ENCODE measurements around the gene DMTF1. TPM values are rescaled to one million over a fixed set of nuclear protein-coding genes. Genes with fewer than 3 reads are reported as not detected.

Gene DMTF1
- total RNA-seq, 2 donors from 2014 or later: 129 to 152 TPM

- 36% methylated on average over 3 of the region's 3 CpGs; no CpG with 5 or more reads in 1 of the 2 experiments for WGBS, 2 experiments (ENCODE audit: insufficient coverage in 1 of 2, insufficient read length in 1 of 2)
- peaks cover 26% of the 10 kb centered on the region for H3K4me1 Mint-ChIP-seq
Observed at GRCh38 chr7:87154569-87154968, 2.3 kb downstream of the DMTF1 start.

GRCh38 chr7:87155788-87156187 lies 3.5 kb downstream of the DMTF1 start:
- Histone ChIP-seq H3K9ac (ENCODE audit: extremely low read depth, low read length, poor library complexity, severe bottlenecking) (no peak overlapping the region), H3K4me1 (ENCODE audit: control insufficient read depth, insufficient read depth, low read length) (peaks cover 10% of the 10 kb centered on the region), H3K36me3 (ENCODE audit: control insufficient read depth, insufficient read depth, low read length) (peaks cover 51% of the 10 kb centered on the region), H3K27me3 (ENCODE audit: control insufficient read depth, insufficient read depth, low read length, poor library complexity, severe bottlenecking) (no peaks in the 10 kb centered on the region), H3K4me3 (ENCODE audit: low read length) (peak overlapping the region; percentile 98), H3K9me3 (ENCODE audit: control insufficient read depth, low read length) (no peaks in the 10 kb centered on the region), H3K27ac (ENCODE audit: low read depth, low read length) (no peak overlapping the region)
- no peaks in the 10 kb centered on the region for H3K9me3 Mint-ChIP-seq
- WGBS, 2 experiments (ENCODE audit: insufficient coverage in 1 of 2, insufficient read length in 1 of 2): 91% methylated on average over 3 of the region's 3 CpGs; no CpG with 5 or more reads in 1 of the 2 experiments
- no peak overlapping the region for H3K27ac Mint-ChIP-seq
- no peak for TF ChIP-seq CTCF (conservative IDR thresholded peaks at IDR 0.05)
- H3K36me3 Mint-ChIP-seq (ENCODE audit: low read depth): peaks cover 20% of the 10 kb centered on the region
- no peaks in the 10 kb centered on the region for H3K27me3 Mint-ChIP-seq (ENCODE audit: insufficient read depth)
- peak overlapping the region; percentile 92 for H3K4me3 Mint-ChIP-seq
- peaks cover 26% of the 10 kb centered on the region for H3K4me1 Mint-ChIP-seq
- DNase-seq: no peak

More at GRCh38 chr7:87154569-87154968, 2.3 kb downstream of the DMTF1 start:
- H3K36me3 Mint-ChIP-seq (ENCODE audit: low read depth): peaks cover 12% of the 10 kb centered on the region
- Histone ChIP-seq H3K27ac (ENCODE audit: low read depth, low read length) (no peak overlapping the region), H3K4me3 (ENCODE audit: low read length) (peak overlapping the region; percentile 98), H3K9me3 (ENCODE audit: control insufficient read depth, low read length) (no peaks in the 10 kb centered on the region), H3K36me3 (ENCODE audit: control insufficient read depth, insufficient read depth, low read length) (peaks cover 46% of the 10 kb centered on the region), H3K27me3 (ENCODE audit: control insufficient read depth, insufficient read depth, low read length, poor library complexity, severe bottlenecking) (no peaks in the 10 kb centered on the region), H3K9ac (ENCODE audit: extremely low read depth, low read length, poor library complexity, severe bottlenecking) (peak overlapping the region; percentile 96), H3K4me1 (ENCODE audit: control insufficient read depth, insufficient read depth, low read length) (peaks cover 10% of the 10 kb centered on the region)
- peak overlapping the region; percentile 92 for H3K4me3 Mint-ChIP-seq
- no peak for DNase-seq
- no peaks in the 10 kb centered on the region for H3K27me3 Mint-ChIP-seq (ENCODE audit: insufficient read depth)
- TF ChIP-seq CTCF (conservative IDR thresholded peaks at IDR 0.05): no peak
- H3K9me3 Mint-ChIP-seq: no peaks in the 10 kb centered on the region
- H3K27ac Mint-ChIP-seq: peak overlapping the region; percentile 26

- peak overlapping the region; percentile 92 for H3K4me3 Mint-ChIP-seq
- no peak overlapping the region for H3K27ac ChIP-seq (ENCODE audit: low read depth, low read length)
Observed at GRCh38 chr7:87156709-87157108, 4.5 kb downstream of the DMTF1 start.

More at GRCh38 chr7:87156709-87157108, 4.5 kb downstream of the DMTF1 start:
- Mint-ChIP-seq H3K27me3 (ENCODE audit: insufficient read depth) (no peaks in the 10 kb centered on the region), H3K4me1 (peaks cover 23% of the 10 kb centered on the region), H3K27ac (no peak overlapping the region), H3K36me3 (ENCODE audit: low read depth) (peaks cover 24% of the 10 kb centered on the region), H3K9me3 (no peaks in the 10 kb centered on the region)
- 98 to 100% methylated on average over 1 of the region's 2 CpGs for WGBS, 2 experiments (ENCODE audit: insufficient coverage in 1 of 2, insufficient read length in 1 of 2)
- Histone ChIP-seq H3K36me3 (ENCODE audit: control insufficient read depth, insufficient read depth, low read length) (peaks cover 57% of the 10 kb centered on the region), H3K9ac (ENCODE audit: extremely low read depth, low read length, poor library complexity, severe bottlenecking) (no peak overlapping the region), H3K4me3 (ENCODE audit: low read length) (peak overlapping the region; percentile 98), H3K4me1 (ENCODE audit: control insufficient read depth, insufficient read depth, low read length) (peaks cover 6% of the 10 kb centered on the region), H3K27me3 (ENCODE audit: control insufficient read depth, insufficient read depth, low read length, poor library complexity, severe bottlenecking) (no peaks in the 10 kb centered on the region), H3K9me3 (ENCODE audit: control insufficient read depth, low read length) (no peaks in the 10 kb centered on the region)
- TF ChIP-seq CTCF (conservative IDR thresholded peaks at IDR 0.05): no peak
- no peak for DNase-seq

Measured in endodermal cell (in vitro differentiated cells).